GM12872 (cell line): ENCODE results near the gene CDK6.

ENCODE experiments used
- TF ChIP-seq, protein P1 (sequence below): IDR thresholded peaks from 3 replicates; pipeline ENCODE4 v1.5.1; 2011; ENCODE audit warnings: low read depth, mild to moderate bottlenecking, low read length, moderate library complexity; ENCODE audit not compliant: insufficient read depth

CDK6 gene

DNA sequence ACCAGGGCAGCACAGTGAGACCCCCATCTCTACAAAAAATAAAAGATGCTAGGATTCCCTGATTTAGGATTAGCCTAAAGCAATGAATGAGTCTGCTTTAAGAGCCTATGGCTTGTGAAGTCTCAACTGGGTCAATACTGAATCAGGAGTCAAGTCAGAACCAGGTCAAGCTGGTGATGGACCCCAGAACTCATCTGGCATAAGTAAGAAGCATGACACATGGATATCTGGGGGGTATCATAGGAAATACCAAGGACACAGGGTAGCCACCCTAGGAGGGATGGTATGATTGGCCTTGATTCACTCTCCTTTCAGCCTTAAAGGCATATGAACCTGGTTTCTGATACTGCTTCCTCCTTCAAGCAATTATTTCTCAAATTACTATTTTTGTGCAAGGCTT, 167.8 kb downstream of the CDK6 start:
- TF ChIP-seq, protein P1, sequence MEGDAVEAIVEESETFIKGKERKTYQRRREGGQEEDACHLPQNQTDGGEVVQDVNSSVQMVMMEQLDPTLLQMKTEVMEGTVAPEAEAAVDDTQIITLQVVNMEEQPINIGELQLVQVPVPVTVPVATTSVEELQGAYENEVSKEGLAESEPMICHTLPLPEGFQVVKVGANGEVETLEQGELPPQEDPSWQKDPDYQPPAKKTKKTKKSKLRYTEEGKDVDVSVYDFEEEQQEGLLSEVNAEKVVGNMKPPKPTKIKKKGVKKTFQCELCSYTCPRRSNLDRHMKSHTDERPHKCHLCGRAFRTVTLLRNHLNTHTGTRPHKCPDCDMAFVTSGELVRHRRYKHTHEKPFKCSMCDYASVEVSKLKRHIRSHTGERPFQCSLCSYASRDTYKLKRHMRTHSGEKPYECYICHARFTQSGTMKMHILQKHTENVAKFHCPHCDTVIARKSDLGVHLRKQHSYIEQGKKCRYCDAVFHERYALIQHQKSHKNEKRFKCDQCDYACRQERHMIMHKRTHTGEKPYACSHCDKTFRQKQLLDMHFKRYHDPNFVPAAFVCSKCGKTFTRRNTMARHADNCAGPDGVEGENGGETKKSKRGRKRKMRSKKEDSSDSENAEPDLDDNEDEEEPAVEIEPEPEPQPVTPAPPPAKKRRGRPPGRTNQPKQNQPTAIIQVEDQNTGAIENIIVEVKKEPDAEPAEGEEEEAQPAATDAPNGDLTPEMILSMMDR, result no peak

DNA sequence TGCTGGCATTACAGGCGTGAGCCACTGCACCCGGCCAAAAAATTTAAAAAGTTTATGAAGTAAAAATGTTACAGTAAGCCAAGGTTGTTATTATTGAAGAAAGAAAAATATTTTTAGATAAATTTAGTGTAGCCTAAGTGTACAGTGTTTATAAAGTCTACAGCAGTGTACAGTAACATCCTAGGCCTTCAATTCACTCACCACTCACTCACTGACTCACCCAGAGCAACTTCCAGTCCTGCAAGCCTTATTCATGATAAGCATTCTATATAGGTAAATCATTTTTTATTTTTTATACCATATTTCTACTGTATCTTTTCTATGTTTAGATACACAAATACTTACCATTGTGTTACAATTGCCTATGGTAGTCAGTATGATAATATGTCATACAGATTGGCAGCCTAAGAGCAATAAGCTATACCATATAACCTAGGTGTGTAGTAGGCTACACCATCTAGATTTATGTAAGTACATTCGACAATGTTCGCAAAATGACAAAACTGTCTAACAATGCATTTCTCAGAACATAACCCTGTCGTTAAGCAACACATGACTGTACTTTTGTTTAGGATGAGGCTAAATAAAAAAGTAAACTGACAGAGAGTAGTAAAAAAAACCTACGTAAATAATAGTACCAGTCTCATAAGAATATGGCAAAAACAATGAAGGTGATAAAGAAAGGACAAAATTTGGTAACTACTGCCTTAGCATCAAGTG, 168.4 kb downstream of the CDK6 start:
- TF ChIP-seq, protein P1, result no peak

DNA sequence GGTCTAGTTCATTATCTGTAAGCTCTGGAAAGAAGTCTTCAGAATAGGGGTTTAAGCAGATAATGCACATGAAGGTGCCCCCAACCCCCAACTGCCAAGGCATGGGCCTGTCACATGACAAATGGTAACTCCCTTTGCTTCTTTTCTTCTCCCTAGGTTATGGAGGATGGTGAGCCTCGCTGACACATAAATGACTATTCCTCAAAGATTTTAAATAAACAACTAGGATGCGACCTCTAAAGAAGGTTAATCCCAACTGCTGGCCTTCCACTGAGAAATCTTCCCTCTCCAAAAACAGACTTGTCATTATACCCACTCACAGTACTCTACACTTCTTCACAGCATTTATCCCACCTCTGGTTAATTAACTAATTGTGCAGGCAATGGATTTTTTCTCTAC, 170.4 kb downstream of the CDK6 start:
- TF ChIP-seq, protein P1, result no peak

DNA sequence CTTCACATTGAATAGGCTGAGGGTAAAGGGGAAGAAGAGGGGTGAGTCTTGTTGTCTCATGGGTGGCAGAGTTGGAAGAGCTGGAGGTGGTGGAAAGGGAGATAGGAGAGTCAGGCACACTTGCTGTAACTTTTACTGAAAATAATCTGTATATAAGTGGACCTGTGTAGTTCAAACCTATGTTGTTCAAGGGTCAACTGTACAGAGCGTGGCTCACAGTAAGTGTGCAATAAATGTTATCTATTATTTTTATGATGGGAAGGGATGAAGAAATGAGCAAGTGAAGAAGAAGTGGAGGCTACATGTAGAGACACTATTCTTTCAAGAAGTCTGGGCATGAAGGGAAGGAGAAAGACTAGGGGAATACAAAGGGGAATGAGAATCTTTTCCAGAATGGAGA, 174.7 kb downstream of the CDK6 start:
- TF ChIP-seq, protein P1, result no peak

DNA sequence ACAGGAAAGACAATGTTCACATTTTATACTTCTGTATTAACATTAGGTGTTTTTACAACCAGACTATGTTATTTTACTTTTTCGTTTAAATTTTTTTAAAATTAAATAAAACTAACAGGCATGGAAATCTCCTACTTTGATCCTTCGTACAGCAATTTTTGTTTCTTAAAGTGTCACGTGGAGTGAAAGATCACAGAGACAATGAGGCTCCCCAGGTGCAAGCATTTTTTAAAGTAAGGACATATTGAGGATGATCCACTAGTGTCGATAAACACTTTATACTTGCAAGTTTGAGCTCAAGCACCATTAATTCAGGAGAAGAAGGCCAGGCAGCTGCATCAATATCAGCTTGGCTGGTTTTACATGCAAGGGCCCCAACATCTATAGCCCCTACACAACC, 177.7 kb downstream of the CDK6 start:
- TF ChIP-seq, protein P1, result no peak

DNA sequence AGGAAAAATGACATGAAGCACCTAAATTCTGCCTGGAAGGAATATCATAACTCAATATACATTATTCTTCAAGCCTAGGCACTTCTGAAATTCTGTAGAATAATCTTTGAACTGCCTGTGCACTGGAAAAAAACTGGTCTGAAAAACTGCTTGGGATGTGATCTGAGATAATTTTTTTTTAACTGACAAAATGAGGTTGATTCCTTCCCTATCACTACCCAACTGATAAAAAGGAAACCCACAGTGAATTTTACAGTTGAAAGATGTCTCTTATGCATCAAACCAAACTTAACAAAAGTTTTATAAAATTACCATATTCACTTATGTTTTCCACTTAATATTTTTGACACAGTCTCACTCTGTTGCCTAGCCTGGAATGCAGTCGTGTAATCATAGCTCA, 179.0 kb downstream of the CDK6 start:
- TF ChIP-seq, protein P1, result no peak

DNA sequence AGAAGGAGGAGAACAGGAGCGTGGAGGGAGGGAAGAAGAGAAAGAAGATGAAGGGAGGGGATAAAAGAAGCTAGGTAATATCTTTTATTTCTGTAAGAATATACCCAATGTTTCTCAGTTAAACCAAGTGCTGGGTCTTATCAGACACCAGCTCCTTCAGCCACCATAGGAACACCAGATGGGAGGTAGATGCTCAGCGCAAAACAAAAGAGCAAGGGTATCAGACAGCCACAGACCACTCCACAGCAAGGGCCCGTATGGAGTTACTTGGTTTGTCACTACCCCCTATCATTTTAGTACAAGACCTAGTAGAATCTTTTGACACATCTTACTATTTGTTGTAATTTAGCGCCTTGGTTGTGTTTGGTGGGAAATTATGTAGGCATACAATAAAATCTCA, 180.3 kb downstream of the CDK6 start:
- TF ChIP-seq, protein P1, result no peak

DNA sequence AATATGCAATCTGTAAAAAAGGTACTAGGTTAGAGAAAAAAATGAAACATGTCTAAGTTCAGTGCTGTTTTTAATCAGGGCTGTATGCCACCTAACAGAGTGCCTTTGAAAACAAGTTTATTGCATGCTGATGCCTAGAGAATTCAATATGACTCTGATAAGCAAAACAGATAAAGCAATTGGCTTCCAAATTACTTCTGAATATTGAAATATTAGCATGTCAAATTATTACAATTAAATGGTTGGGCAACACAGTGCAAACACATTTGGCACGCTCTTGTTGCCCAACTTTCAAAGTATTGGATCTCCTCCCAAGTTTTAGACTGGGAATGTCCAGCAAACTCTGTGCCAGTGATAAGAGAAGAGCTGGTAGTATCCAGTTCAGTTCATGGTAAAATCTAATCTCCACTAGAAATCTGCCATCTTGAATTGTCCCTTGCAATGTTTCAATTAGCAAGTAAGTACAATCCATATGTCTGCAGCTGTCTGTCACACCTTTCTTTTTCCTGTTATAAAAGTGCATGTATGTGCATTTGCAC, 181.0 kb downstream of the CDK6 start:
- TF ChIP-seq, protein P1, result no peak
